ENCODE results near the gene CYRIA. TPM values are rescaled to one million over a fixed set of nuclear protein-coding genes. Genes with fewer than 3 reads are reported as not detected.

CYRIA gene
- total RNA-seq, 1 donor from 2014 or later, result 0.91 TPM

GRCh38 chr2:16650287-16651249, 15.1 kb downstream of the CYRIA start:
- H3K4me1 Mint-ChIP-seq (ENCODE audit: low read depth), result peaks cover 6% of the 10 kb centered on the region
- peaks cover 15% of the 10 kb centered on the region for H3K27me3 Mint-ChIP-seq
- no peaks in the 10 kb centered on the region for H3K36me3 Mint-ChIP-seq (ENCODE audit: insufficient read depth)
- DNase-seq (ENCODE audit: low spot score, unreplicated experiment), result no peak
- no peak for TF ChIP-seq CTCF (IDR thresholded peaks at IDR 0.05; ENCODE audit: unreplicated experiment)
- H3K9me3 Mint-ChIP-seq (ENCODE audit: low read depth), result no peaks in the 10 kb centered on the region
- no peak overlapping the region for H3K27ac Mint-ChIP-seq
- no peak overlapping the region for H3K4me3 Mint-ChIP-seq (ENCODE audit: low read depth)

DNA sequence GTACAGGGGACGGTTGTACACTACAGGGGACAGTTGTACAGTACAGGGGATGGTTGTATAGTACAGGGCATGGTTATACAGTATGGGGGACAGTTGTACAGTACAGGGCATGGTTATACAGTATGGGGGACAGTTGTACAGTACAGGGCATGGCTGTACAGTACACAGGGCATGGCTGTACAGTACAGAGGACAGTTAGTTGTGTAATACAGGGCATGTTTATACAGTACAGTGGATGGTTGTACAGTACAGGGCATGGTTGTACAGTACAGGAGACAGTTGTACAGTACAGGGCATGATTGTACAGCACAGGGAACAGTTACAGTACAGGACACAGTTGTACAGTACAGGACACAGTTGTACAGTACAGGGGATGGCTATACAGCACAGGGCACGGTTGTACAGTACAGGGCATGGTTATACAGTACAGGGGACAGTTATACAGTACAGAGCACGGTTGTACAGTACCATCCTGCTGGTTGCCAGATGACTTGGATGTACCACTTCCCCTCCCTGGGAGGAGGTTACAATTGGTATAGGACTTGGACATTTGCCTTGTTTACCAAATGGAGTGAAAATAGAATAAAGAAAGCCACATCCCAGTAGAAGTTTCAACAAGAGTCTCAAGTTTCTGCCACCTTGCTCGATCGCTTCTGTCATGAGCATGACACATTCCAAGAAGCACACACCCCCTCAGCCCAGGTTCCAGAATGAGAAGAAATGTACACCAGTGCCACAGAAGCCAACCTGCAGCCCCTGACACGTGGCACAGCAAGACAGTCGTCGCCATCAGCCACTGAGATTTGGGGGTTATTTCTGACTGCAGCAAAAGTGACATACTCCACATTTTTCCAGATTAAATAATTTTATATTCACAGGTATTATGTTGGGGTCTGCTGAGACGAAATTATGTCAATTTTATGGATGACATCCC, 16.0 kb downstream of the CYRIA start:
- peaks cover 13% of the 10 kb centered on the region for H3K27me3 Mint-ChIP-seq
- TF ChIP-seq CTCF (IDR thresholded peaks at IDR 0.05; ENCODE audit: unreplicated experiment), result no peak
- H3K27ac Mint-ChIP-seq, result no peak overlapping the region
- H3K4me3 Mint-ChIP-seq (ENCODE audit: low read depth), result no peak overlapping the region
- DNase-seq (ENCODE audit: low spot score, unreplicated experiment), result no peak
- peaks cover 6% of the 10 kb centered on the region for H3K4me1 Mint-ChIP-seq (ENCODE audit: low read depth)
- no peaks in the 10 kb centered on the region for H3K36me3 Mint-ChIP-seq (ENCODE audit: insufficient read depth)
- H3K9me3 Mint-ChIP-seq (ENCODE audit: low read depth), result no peaks in the 10 kb centered on the region

DNA sequence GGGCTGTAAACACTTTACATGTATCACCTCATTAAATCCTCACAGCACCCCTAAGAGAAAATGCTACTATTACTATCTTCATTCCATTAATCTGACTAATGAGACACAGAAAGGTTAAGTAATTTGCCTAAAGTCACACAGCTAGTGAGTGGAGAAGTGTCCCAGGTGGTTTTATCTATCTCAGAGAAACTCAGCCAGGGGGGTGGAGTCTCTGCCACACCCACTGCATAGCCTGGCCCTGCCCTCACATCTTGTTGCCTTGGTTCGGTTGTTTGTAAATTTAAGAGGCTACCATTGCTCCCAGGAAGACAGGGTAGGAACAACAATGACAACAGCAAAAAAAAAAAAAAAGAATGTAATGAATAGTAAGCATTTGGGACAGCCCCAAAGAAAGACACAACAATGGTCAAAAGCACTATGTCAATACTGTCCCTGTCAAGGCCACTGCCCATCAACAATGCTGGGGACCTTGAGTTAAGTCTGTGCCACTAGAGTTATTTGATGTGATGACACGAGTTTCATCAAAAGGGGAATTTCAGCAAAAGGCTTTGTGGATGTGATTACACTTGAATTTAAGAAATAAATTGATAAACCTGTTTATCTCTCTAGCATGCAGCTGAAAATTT, 17.5 kb downstream of the CYRIA start:
- H3K27ac Mint-ChIP-seq, result no peak overlapping the region
- H3K4me3 Mint-ChIP-seq (ENCODE audit: low read depth), result no peak overlapping the region
- H3K27me3 Mint-ChIP-seq, result peaks cover 6% of the 10 kb centered on the region
- peaks cover 6% of the 10 kb centered on the region for H3K4me1 Mint-ChIP-seq (ENCODE audit: low read depth)
- no peak for DNase-seq (ENCODE audit: low spot score, unreplicated experiment)
- H3K36me3 Mint-ChIP-seq (ENCODE audit: insufficient read depth), result no peaks in the 10 kb centered on the region
- no peak for TF ChIP-seq CTCF (IDR thresholded peaks at IDR 0.05; ENCODE audit: unreplicated experiment)
- H3K9me3 Mint-ChIP-seq (ENCODE audit: low read depth), result no peaks in the 10 kb centered on the region

GRCh38 chr2:16645775-16646559, 19.7 kb downstream of the CYRIA start:
- H3K36me3 Mint-ChIP-seq (ENCODE audit: insufficient read depth), result no peaks in the 10 kb centered on the region
- TF ChIP-seq CTCF (IDR thresholded peaks at IDR 0.05; ENCODE audit: unreplicated experiment), result no peak
- no peaks in the 10 kb centered on the region for H3K27me3 Mint-ChIP-seq
- no peaks in the 10 kb centered on the region for H3K9me3 Mint-ChIP-seq (ENCODE audit: low read depth)
- no peak for DNase-seq (ENCODE audit: low spot score, unreplicated experiment)
- H3K27ac Mint-ChIP-seq, result no peak overlapping the region
- no peak overlapping the region for H3K4me3 Mint-ChIP-seq (ENCODE audit: low read depth)
- peaks cover 6% of the 10 kb centered on the region for H3K4me1 Mint-ChIP-seq (ENCODE audit: low read depth)
